ENCODE results near the gene PPP1R3A. TPM values are rescaled to one million over a fixed set of nuclear protein-coding genes. Genes with fewer than 3 reads are reported as not detected.
A peak's percentile ranks its signal among the peaks of the same experiment; 100 is the strongest.
"Not testable (repeated sequence)": the region's sequence is repeated elsewhere in the genome, so short reads cannot be mapped to it uniquely, and the experiment has no call there.

Gene PPP1R3A, protein sequence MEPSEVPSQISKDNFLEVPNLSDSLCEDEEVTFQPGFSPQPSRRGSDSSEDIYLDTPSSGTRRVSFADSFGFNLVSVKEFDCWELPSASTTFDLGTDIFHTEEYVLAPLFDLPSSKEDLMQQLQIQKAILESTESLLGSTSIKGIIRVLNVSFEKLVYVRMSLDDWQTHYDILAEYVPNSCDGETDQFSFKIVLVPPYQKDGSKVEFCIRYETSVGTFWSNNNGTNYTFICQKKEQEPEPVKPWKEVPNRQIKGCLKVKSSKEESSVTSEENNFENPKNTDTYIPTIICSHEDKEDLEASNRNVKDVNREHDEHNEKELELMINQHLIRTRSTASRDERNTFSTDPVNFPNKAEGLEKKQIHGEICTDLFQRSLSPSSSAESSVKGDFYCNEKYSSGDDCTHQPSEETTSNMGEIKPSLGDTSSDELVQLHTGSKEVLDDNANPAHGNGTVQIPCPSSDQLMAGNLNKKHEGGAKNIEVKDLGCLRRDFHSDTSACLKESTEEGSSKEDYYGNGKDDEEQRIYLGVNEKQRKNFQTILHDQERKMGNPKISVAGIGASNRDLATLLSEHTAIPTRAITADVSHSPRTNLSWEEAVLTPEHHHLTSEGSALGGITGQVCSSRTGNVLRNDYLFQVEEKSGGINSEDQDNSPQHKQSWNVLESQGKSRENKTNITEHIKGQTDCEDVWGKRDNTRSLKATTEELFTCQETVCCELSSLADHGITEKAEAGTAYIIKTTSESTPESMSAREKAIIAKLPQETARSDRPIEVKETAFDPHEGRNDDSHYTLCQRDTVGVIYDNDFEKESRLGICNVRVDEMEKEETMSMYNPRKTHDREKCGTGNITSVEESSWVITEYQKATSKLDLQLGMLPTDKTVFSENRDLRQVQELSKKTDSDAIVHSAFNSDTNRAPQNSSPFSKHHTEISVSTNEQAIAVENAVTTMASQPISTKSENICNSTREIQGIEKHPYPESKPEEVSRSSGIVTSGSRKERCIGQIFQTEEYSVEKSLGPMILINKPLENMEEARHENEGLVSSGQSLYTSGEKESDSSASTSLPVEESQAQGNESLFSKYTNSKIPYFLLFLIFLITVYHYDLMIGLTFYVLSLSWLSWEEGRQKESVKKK
- not detected in 2 replicates for total RNA-seq (2014; rRNA removed; shearing (Covaris generic))
- not detected in 2 replicates for polyA plus RNA-seq (2015; cell fraction: cytosol; rRNA removed)
- not detected in 2 replicates for polyA plus RNA-seq (2015; cell fraction: nucleus; rRNA removed)

DNA sequence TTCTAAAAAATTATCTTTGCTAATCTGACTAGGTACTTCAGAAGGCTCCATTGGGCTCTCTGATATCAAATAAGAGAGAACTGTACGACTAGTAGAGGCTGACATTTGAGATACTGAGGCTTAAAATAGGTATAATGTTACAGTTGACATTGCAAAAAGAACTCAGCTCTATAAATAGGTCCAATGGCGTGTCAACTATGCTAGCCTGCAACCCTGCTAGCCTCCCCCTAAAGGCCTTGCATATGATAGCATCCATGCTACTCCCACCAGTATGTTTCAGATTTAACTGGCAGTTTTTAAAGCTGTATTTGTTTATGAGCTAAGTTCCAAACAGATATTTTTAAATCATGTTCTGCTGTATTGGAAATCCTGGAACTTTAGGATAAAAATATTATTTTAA lies at the start of gene PPP1R3A:
Gene PPP1R3A, minus strand, starts transcription at position 64 of the 400 bp plus-strand sequence. Its CDS starts 13 bp downstream, at position 51.
- peak; percentile 35 for DNase-seq (ENCODE audit: low read depth, low spot score)
- in situ Hi-C loops (cut with HindIII; ENCODE audit: low pct_unique_long_range_greater_than_20kb, low sequenced_read_pairs) = no loop called here

DNA sequence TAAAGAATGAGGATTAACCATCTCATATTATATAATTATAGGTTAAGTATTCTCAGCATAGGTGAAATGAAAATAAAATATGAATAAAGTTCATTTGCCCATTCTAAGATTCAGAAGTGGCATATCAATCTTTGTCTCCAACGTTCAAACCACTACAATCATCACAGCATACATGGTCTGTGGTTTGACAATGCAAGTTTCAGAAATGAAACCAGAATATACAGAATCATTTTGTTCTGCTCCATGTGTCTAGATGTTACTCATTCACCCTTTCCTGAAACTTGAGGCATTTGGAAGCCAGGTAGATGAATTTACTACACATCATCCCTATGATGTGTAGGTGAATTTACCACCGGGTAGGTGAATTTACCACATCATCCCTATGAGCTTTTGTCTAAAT lies 44.5 kb upstream of the PPP1R3A start:
- DNase-seq (ENCODE audit: low read depth, low spot score) = no peak
- in situ Hi-C loops (cut with HindIII; ENCODE audit: low pct_unique_long_range_greater_than_20kb, low sequenced_read_pairs) = no loop called here

DNA sequence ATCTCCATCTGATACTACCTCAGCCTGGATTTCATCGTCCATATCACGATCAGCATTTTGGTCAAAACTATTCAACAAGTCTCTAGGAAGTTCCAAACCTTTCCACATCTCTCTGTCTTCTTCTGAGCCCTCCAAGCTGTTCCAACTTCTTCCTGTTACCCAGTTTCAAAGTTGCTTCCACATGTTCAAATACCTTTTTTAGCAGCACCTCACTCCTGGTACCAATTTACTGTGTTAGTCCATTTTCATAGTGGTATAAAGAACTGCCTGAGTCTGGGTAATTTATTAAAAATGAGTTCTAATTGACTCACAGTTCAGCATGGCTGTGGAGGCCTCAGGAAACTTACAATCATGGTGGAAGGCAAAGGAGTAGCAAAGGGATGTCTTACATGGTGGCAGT lies 41.1 kb upstream of the PPP1R3A start:
- DNase-seq (ENCODE audit: low read depth, low spot score) = no peak
- in situ Hi-C loops (cut with HindIII; ENCODE audit: low pct_unique_long_range_greater_than_20kb, low sequenced_read_pairs) = no loop called here

DNA sequence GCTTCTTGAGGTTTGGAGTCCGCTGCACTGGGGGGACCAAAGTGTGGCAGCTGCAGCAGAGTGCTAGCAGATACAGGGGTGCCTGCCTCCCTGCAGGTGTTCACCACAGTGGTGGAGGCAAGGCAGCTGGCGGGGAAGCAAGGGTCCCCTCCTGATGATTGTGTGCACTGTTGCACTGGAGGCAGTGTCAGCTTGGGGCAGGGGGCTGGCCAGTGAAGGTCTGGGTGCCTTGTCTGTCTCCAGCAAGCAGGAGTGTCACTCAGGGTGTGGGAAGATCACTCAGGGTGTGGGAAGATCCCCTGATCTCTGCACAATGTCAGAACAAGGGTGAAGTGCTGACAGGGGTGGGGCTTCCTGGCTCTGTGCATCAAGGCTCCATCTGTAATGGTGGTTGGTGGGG lies 36.3 kb upstream of the PPP1R3A start:
- in situ Hi-C loops (cut with HindIII; ENCODE audit: low pct_unique_long_range_greater_than_20kb, low sequenced_read_pairs) = no loop called here

DNA sequence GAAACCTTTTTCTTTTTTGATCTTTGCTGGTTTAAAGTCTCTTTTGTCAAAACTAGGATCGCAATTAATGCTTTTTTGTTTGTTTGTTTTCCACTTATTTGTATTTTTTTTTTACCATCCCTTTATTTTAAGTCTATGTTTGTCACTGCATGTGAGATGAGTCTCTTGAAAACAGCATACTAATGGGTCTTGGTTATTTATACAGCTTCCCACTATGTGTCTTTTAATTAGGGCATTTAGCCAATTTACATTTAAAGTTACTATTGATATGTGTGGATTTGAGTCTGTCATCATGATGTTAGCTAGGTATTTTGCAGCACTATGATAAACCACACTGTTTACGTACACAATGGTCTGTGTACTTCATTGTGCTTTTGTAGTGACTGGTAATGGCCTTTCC lies 34.7 kb upstream of the PPP1R3A start:
- in situ Hi-C loops (cut with HindIII; ENCODE audit: low pct_unique_long_range_greater_than_20kb, low sequenced_read_pairs) = no loop called here
- no peak for DNase-seq (ENCODE audit: low read depth, low spot score)

More for the DNA sequence above, 36.3 kb upstream of the PPP1R3A start:
- no peak for DNase-seq (ENCODE audit: low read depth, low spot score)

DNA sequence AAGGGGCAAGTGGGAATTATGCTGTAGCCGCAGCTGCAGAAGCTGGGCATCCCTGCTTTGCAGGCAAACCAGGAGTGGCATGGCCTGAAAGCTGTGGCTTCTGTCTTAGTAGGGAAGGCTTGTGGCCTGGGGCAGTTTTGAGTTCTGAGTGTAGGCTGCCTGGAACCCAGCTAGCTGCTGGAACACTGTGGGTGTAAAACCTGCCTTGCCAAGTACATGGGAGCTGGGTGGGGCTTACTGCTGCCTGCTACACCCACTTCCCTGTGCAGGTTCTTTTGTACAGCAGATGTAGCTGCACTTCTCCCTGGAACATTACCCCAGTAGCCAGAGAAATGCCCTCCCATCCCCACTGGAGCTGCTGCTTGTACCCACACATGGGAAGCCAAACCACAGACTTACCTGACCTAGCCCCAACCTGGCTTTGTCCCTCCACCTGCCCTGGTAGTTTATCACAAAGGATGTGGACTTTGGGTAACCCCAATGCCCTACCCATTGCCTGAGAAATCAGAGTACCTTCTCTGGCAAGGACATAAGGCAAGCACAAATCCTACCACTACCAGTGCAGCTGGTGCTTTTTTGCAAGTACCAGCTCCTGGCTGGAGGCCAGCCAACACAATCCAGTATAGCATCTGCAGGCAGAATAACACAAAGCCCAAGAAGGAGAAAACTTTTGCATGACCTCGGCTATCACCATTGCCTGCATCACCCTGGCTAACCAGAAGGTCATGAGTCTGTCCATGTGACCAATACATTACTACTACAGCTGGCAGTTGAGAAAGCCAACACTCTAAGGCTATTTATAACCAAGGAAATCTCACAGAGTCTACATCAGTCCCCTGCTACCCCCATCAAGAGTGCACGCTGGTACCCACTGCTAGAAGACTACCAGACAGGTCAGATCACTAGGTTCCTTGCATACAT lies 26.5 kb upstream of the PPP1R3A start:
- DNase-seq (ENCODE audit: low read depth, low spot score) = peak; percentile 26
- in situ Hi-C loops (cut with HindIII; ENCODE audit: low pct_unique_long_range_greater_than_20kb, low sequenced_read_pairs) = no loop called here

DNA sequence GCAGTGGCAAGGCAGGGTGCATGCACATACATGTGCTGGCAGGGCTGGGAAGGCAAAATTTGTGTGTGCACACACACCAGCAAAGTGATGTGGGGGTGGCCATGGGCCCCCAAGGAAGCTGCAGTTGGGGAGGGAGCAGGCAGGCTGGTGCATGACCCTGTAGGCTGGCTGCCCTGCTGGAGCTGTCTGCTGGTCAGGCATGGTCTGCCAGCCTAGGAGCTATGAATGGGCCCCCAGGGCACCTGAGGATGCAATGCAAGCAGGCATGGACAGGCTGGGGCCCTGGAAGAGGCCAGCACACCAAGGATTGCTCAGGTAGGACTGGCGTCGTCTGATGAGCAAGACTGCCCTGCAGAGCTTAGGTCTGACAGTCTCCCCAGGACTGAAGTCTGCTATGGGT lies 18.2 kb upstream of the PPP1R3A start:
- in situ Hi-C loops (cut with HindIII; ENCODE audit: low pct_unique_long_range_greater_than_20kb, low sequenced_read_pairs) = no loop called here
- no peak for DNase-seq (ENCODE audit: low read depth, low spot score)

DNA sequence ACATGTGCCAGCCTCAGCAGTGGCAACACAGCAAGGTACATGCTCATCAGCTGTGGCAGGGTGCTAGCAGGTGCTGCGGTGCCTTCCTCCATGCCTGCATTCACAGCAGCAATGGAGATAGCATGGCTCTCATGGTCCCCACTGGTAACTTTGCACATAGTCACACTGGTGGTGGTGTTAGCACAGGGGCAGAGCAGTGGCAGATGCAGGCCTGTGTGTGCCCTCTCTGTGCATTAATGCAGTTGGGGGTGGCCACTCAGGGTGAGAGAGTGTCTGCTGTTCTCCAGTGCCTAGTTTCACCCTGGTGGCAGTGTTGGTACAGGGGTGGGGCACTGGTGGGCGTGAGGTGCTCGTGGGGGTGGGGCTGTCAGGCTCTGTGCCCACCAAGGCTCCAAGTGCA lies 17.7 kb upstream of the PPP1R3A start:
- in situ Hi-C loops (cut with HindIII; ENCODE audit: low pct_unique_long_range_greater_than_20kb, low sequenced_read_pairs) = no loop called here
- no peak for DNase-seq (ENCODE audit: low read depth, low spot score)

DNA sequence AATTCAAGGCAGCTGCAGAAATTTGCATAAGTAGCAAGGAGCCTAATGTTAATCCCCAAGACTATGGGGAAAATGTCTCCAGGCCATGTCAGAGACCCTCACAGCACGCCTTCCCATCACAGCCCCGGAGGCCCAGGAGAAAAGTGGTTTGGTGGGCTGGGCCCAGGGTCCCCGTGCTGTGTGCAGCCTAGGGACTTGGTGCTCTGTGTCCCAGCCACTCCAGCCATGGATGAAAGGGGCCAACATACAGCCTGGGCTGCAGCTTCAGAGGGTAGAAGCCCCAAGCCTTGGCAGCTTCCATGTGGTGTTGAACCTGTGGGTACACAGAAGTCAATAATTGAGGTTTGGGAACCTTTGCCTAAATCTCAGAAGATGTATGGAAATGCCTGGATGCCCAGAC lies 10.6 kb upstream of the PPP1R3A start:
- in situ Hi-C loops (cut with HindIII; ENCODE audit: low pct_unique_long_range_greater_than_20kb, low sequenced_read_pairs); DNase-seq (ENCODE audit: low read depth, low spot score): not testable (repeated sequence)

DNA sequence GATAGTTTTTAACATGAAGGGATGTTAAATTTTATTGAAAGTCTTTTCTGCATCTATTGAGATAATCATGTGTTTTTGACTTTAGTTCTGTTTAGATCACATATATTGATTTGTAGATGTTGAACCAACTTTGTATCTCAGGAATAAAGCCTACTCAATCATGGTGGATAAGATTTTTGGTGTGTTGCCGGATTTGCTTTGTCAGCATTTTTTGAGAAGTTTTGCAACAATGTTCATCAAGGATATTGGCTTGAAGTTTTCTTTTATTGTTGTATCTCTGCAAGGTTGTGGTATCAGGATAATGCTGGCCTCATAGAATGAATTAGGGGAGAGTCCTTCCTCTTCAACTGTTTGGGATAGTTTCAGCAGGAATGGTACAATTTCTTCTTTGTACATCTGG lies 9.3 kb upstream of the PPP1R3A start:
- in situ Hi-C loops (cut with HindIII; ENCODE audit: low pct_unique_long_range_greater_than_20kb, low sequenced_read_pairs) = no loop called here

DNA sequence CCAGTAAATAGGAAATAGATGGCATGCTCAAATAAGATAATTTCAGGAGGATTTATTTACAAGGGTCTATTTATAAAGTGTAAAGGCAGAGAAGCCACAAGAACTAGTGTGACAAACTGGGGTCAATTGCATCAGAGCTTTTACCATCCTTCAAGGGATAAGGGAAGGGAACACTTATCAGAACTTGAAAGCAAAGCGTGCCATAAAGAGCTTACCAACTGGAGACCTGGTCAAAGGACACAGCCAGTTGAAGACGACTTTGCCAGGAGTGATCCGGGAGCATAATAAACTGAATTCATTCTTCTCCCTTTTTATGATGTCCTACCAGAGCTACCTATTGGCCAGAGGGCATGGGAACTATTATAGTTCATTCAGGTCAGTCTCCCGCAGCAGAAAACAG lies 3.2 kb upstream of the PPP1R3A start:
- in situ Hi-C loops (cut with HindIII; ENCODE audit: low pct_unique_long_range_greater_than_20kb, low sequenced_read_pairs) = no loop called here

More for the DNA sequence above, 9.3 kb upstream of the PPP1R3A start:
- DNase-seq (ENCODE audit: low read depth, low spot score) = no peak

DNA sequence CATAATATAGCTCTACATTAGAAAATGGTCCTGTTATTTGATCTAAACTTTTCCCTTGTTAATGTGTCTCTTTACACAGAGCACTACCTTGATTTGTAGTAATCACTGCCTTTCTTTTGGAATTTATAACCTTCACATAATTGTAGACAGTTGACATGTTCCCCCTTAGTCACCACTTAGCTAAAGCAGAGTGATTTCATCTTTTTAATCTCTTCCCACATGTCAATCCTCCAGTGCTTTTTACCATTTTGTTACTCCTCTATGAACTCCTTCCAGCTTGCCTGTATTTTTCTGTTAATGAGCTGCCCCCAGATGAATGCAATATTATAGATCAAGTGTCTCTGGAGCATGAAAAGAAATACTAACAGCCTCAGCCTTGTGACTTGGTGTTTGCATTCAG lies 2.6 kb upstream of the PPP1R3A start:
- in situ Hi-C loops (cut with HindIII; ENCODE audit: low pct_unique_long_range_greater_than_20kb, low sequenced_read_pairs) = no loop called here
- no peak for DNase-seq (ENCODE audit: low read depth, low spot score)

More for the DNA sequence above, 3.2 kb upstream of the PPP1R3A start:
- DNase-seq (ENCODE audit: low read depth, low spot score) = no peak

DNA sequence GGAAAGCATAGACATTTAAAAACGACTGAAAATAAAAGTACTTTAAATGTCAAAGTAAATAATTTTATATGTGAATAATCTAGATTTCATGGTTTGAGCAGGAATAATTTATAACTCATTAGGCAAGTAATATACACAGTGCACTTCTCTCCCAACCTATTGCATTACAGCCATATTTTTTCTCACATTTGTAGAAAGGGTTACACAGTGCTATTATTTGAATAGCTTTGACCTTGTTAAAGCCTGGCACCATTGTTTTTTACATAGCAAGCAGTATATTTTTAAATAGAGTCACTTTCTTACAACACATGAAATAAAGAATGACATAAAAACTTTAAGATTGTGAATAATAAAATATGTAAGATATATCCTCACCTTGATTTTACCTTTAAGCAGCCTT lies 969 bp downstream of the PPP1R3A start:
- no peak for DNase-seq (ENCODE audit: low read depth, low spot score)
- in situ Hi-C loops (cut with HindIII; ENCODE audit: low pct_unique_long_range_greater_than_20kb, low sequenced_read_pairs) = no loop called here

DNA sequence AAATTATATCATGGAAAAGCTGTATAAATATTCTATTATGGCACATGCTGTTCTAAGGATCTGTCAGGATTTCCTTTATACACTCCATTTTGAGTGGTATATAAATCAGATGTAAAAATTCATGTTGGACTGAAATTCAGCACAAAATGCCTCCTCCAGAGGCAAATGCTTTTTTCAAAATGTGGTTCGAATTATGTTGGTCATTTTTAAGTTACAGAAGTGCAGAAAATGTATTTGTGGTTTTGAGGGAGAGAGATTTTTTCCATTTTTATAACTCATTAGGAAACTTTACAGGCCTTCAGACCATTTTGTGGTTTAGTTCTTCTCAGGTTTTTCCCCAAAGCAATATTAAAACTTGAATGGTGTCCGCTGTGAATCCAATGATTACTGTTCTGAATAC lies 2.9 kb downstream of the PPP1R3A start:
- in situ Hi-C loops (cut with HindIII; ENCODE audit: low pct_unique_long_range_greater_than_20kb, low sequenced_read_pairs) = no loop called here
- DNase-seq (ENCODE audit: low read depth, low spot score) = no peak

DNA sequence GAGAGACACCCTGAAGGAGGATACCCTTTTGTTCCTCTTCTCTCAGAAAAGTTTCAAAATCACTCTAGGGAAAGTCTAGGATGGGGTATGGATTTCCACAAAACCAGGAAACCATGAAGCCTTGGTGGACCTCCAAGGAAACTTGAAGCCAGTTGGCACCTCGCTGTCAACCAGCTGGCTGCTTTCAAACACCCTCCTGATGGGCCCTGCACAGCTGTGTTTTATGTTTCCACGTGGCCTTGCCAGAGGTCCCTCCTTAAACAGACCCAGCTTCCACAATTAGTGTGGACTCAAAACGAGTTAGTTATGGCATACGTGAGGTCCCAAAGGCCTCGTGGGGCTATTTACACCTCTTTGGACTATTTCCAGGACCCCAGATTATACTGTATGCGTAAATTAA lies 5.9 kb downstream of the PPP1R3A start:
- in situ Hi-C loops (cut with HindIII; ENCODE audit: low pct_unique_long_range_greater_than_20kb, low sequenced_read_pairs) = no loop called here
- no peak for DNase-seq (ENCODE audit: low read depth, low spot score)

DNA sequence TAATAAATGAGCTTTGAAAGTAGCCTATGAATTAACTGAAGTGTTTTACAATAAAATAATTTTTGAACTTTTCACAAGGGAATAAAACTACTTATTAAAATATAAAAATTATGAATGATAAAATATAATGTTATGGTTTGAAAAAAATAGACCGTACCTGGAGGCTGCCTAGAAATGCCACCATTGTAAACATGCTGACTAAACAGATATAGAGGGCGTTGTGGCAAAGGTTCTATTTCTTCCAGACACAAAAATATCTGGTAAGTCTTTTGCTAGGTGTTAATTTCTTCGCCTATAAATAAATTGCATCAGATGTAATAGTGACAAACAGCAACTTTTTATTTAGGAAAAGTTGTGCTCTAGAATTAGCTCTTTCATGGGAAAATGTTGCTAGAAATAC lies 11.2 kb downstream of the PPP1R3A start:
- in situ Hi-C loops (cut with HindIII; ENCODE audit: low pct_unique_long_range_greater_than_20kb, low sequenced_read_pairs) = no loop called here
- DNase-seq (ENCODE audit: low read depth, low spot score) = no peak

DNA sequence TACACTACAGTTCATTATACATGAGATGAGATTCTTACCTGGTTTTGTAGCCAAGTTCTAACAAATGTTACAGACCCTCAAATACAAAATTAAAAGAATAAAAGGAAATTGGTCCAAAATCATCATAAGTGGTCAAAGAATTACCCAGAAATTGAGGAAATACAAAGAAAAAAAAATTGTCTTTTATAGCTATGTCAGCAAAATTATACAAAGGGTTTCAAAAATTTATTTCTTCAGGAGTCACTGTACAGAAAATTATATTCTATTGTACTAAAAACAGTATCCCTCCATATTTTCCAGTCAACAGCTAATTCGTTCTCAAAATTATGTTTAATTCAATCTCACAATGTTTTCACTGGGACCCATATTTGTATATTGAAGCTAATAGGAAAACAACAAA lies 14.3 kb downstream of the PPP1R3A start:
- in situ Hi-C loops (cut with HindIII; ENCODE audit: low pct_unique_long_range_greater_than_20kb, low sequenced_read_pairs) = no loop called here
- no peak for DNase-seq (ENCODE audit: low read depth, low spot score)

Data from SK-MEL-5 (cell line).